ENCODE measurements around the gene MOCS3. TPM values are rescaled to one million over a fixed set of nuclear protein-coding genes. Genes with fewer than 3 reads are reported as not detected.

MOCS3 gene
- total RNA-seq, 1 donor from 2014 or later: 7.9 TPM

DNA sequence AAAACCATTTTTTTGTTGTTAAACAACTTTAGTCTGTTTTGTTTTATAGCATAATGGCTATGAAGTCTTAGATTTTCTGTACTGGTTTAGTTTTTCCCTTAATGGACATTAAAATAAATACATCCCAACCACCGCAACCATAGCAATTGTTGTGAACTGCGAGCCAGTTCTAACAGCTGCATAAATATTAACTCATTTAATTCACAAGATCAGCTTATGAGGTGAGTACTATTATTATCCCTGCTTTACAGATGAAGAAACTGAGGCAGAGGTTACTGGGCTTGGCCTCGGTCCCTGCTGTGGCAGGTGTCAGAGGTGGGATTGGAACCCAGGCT, 23.1 kb downstream of the MOCS3 start:
- DNase-seq (ENCODE audit: low read depth): no peak

DNA sequence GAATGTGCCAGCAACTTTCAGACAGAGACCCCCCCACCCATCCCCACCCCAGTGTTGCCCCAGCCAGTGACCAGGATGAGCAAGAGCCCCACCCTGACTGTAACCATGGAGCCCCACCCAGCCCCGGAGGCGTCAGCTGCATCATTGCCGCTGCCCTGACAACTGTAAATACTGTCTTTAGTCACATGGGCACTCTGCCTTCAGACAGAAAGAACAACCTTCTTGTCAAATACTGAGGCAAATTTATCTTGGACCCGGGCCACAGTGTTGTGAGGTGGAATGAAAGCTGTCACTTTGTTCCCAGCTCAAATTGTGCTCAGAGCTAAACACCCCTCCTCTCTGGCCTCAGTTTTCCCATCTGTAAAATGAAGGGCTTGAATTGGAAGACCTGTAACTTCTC, 23.7 kb downstream of the MOCS3 start:
- peak; percentile 74 for DNase-seq (ENCODE audit: low read depth)

- no peak for DNase-seq (ENCODE audit: low read depth)
Measured at GRCh38 chr20:50983321-50983720, 24.7 kb downstream of the MOCS3 start.

- DNase-seq (ENCODE audit: low read depth): peak; percentile 88
Measured at GRCh38 chr20:50987493-50988210, 29.0 kb downstream of the MOCS3 start.

GRCh38 chr20:50991076-50991475, 32.5 kb downstream of the MOCS3 start:
- no peak for DNase-seq (ENCODE audit: low read depth)

- DNase-seq (ENCODE audit: low read depth): no peak
Measured at GRCh38 chr20:50992336-50992732, 33.7 kb downstream of the MOCS3 start.

DNA sequence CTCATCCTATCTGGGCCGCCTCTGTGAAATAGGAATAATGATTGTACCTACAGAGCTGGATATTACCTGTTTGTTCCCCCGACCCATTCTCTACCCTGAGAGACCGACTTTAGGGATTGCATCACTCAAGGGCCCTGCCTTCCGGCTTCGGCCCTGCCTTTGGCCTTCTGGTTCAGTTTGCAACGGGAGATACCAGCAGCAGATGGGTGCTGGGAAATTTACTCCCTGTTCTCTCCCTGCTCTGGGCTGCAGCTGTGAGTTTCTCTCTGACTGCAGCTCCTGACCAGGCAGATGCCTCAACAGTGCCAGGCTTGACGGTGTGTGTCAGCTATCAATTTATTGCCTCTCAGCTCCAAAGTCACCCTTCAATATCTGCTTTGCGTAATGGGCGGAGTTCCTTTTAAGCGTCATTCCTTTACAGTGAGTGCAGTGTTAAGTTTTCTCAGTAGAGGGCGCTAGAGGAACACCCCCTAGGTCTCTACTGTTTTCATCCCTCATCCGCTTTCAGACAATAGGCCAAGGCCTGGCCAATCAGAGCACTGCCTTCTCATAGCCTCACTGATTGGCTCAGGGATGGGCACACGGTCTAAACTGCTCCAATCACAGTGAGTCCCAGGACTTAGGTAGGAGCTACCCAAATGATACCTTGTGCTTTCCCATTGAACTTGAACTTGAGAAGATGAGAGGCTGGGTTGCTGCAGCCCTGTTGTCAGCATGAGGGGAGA, 34.3 kb downstream of the MOCS3 start:
- peak; percentile 22 for DNase-seq (ENCODE audit: low read depth)

- DNase-seq (ENCODE audit: low read depth): no peak
Measured at GRCh38 chr20:50993876-50994275, 35.3 kb downstream of the MOCS3 start.

DNA sequence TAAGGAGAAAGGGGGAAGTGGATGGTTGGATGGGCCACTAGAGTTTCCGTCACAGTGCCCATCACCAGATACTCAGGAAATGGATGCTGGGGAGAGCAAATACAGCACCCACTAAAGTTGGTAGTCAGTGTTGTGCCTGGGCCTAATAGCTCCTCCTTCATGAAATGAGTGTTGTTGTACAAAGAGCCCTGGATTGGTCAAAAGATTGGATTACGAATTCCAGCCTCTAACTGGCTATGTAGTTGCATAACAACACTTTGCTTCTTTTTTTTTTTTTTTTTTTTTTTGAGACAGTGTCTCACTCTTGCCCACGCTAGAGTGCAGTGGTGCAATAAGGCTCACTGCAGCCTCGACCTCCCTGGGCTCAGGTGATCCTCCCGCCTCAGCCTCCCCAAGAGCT, 36.9 kb downstream of the MOCS3 start:
- DNase-seq (ENCODE audit: low read depth): no peak

DNA sequence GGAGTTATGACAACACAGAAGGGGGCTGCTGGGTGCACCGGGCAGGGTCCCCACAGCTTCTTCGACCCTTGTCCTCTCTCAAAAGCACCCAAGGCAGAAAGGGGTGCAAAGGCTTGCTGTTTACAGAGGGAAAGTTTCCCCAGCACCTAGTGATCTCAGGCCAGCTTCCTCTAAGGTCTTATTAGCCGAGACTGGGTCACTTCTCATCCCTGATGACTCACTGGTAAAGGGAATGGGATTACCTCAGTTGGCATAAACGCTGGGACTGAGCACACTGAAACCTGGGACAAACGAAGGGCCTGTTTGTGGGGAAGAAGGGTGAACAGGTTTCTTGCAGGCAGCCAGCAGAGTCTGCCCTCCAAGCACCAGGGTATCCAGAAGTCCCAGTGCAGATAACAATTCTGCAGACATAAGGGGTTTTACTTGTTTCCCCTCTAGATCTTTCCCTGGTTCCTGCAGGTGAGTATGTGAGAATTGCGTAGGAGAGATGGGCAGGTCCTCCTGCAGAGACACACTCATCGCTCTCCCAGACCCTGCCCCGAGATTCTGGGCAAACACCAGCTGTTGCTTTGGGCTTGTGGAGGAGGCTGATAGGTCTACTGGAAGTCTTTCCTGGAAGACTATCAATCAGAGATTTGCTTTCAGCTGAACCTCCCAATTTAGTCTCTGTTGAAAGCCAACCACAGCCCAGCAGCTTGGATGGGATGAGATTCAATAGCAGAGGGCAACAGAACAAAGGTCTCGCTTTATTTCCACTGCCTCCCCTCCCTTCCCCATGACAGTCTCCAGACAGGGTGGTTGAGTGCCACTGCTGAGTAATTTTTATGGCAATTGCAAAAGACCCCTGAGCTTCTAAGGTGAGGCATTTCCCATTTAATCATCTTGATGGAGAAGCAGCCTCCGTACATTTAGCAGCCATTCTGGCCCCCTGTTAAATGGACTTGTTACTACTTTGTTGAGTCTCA, 38.6 kb downstream of the MOCS3 start:
- DNase-seq (ENCODE audit: low read depth): no peak

GRCh38 chr20:50999355-50999754, 40.7 kb downstream of the MOCS3 start:
- DNase-seq (ENCODE audit: low read depth): no peak

DNA sequence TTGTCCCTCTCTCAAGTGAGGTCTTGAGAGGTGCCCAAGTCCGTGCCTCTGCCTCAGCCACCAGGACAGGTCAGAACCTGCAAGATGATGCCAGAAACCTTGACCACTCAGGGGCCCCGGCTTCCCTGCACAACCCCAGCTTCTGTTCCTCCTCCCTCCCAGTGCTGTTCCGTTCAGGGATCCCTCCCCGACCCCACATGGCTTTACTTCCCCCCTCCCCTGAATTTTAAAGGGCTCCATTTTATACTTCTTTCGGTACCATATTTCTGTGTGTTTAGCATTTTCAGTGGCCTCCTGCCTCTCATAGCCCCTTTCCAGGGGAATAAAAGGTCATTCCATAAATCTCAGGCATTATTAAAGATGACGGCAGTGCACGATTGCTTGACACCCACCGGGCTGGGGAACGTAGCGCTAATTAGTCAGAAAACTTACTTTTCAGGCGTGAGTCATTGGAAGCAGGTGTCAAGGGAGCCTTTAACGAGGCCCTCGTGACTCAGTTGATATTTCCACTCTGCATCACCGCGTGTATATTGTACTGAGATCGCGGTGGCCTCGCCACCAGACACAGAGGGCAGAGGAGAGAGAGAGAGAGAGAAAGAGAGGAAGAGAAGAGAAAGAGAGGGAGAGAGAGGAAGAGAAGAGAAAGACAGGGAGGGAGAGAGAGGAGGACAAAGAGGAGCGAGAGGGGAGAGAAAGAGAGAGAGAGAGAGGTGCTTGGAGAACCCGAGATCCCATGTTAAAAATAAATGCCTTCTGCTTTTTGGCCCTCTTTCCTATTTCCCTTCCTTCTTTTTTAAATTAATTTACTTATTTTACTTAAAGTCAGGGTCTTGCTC, 43.0 kb downstream of the MOCS3 start:
- no peak for DNase-seq (ENCODE audit: low read depth)

DNA sequence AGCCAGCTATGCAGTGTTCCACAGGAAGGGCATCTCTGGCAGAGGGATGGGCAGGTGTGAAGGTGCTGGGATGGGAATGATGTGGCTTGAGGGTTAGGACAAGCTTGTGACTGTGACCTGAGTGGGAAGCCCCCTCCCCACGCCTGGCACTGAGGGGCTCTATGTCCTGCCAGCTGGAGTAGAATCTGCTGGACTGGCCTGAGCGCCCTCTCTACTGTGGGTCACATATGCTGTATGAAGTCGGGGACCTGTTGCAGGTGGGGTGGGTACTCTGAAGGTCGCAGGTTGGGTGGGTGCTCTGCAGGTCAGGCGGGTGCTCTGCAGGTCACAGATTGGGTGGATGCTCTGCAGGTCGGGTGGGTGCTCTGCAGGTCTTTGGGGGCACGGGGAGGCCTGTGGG, 44.0 kb downstream of the MOCS3 start:
- no peak for DNase-seq (ENCODE audit: low read depth)

DNA sequence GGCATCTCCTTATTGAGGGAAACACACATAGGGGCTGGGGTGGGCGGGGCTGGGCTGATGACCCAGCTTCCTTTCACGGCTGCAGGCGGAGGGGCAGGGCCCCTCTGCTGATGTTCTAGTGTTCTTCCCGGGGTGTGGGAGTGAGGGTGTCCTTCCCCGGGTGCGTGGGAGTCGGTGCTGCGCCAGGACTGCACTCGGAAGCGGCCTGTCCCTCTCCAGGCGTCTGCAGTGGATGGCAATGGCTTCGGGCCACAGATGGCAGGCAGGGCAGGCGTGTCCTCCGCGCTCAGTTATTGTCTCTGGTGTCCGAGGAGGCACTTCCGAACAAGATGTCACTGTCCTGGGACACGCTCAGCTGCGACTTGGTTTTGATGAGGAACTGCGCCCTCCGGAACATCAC, 45.1 kb downstream of the MOCS3 start:
- no peak for DNase-seq (ENCODE audit: low read depth)

GRCh38 chr20:51004305-51004727, 45.7 kb downstream of the MOCS3 start:
- no peak for DNase-seq (ENCODE audit: low read depth)

GRCh38 chr20:51004781-51005180, 46.2 kb downstream of the MOCS3 start:
- no peak for DNase-seq (ENCODE audit: low read depth)

GRCh38 chr20:51005214-51005613, 46.6 kb downstream of the MOCS3 start:
- no peak for DNase-seq (ENCODE audit: low read depth)

DNA sequence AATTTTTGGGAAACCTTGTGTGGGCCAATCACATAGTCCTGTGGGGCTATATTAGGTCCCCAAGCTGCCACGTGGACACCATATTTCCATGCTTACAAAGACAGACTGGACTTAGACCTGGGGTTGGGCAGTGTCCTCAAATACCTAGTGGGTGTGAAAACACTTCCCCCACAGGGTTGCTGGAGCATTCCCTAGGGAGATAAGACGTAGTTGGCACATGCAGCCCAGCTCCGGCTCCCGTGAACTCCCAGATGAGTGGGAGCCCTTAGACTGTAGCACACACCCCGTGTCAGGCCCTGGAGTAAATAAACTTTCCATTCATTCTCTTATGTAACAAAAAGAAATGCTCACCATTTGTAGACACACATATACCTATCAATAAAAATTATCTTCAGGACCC, 50.1 kb downstream of the MOCS3 start:
- DNase-seq (ENCODE audit: low read depth): no peak

- DNase-seq (ENCODE audit: low read depth): no peak
Measured at GRCh38 chr20:51009303-51010042, 50.9 kb downstream of the MOCS3 start.

GRCh38 chr20:51010043-51010365, 51.4 kb downstream of the MOCS3 start:
- DNase-seq (ENCODE audit: low read depth): no peak
